ENCODE data around the gene ELAVL4.

ELAVL4 gene

GRCh38 chr1:50175719-50176639 is 67.3 kb downstream of the ELAVL4 start:
- H3K4me3 Mint-ChIP-seq = no peak overlapping the region
- no peaks in the 10 kb centered on the region for H3K36me3 Mint-ChIP-seq (ENCODE audit: low read depth)
- no peak for TF ChIP-seq CTCF (IDR thresholded peaks at IDR 0.05; ENCODE audit: unreplicated experiment in 3 of 3)

GRCh38 chr1:50177994-50178393 is 69.3 kb downstream of the ELAVL4 start:
- H3K4me1 Mint-ChIP-seq = peaks cover 5% of the 10 kb centered on the region
- no peak for TF ChIP-seq CTCF (IDR thresholded peaks at IDR 0.05; ENCODE audit: unreplicated experiment in 3 of 3)

More at GRCh38 chr1:50175719-50176639, 67.3 kb downstream of the ELAVL4 start:
- H3K9me3 Mint-ChIP-seq = peaks cover 4% of the 10 kb centered on the region
- H3K4me1 Mint-ChIP-seq = peaks cover under 1% of the 10 kb centered on the region
- peaks cover 3% of the 10 kb centered on the region for H3K27me3 Mint-ChIP-seq (ENCODE audit: low read depth)
- H3K27ac Mint-ChIP-seq = no peak overlapping the region

GRCh38 chr1:50179639-50180038 is 70.9 kb downstream of the ELAVL4 start:
- H3K4me3 Mint-ChIP-seq = no peak overlapping the region
- no peak for TF ChIP-seq CTCF (IDR thresholded peaks at IDR 0.05; ENCODE audit: unreplicated experiment in 3 of 3)

More at GRCh38 chr1:50177994-50178393, 69.3 kb downstream of the ELAVL4 start:
- peaks cover 4% of the 10 kb centered on the region for H3K9me3 Mint-ChIP-seq
- no peak overlapping the region for H3K27ac Mint-ChIP-seq
- H3K4me3 Mint-ChIP-seq = no peak overlapping the region
- peaks cover 3% of the 10 kb centered on the region for H3K27me3 Mint-ChIP-seq (ENCODE audit: low read depth)
- no peaks in the 10 kb centered on the region for H3K36me3 Mint-ChIP-seq (ENCODE audit: low read depth)

GRCh38 chr1:50180367-50180766 is 71.6 kb downstream of the ELAVL4 start:
- no peak for TF ChIP-seq CTCF (IDR thresholded peaks at IDR 0.05; ENCODE audit: unreplicated experiment in 3 of 3)
- Mint-ChIP-seq H3K4me1 (peaks cover 5% of the 10 kb centered on the region), H3K9me3 (peaks cover 4% of the 10 kb centered on the region), H3K36me3 (ENCODE audit: low read depth) (no peaks in the 10 kb centered on the region), H3K4me3 (no peak overlapping the region), H3K27ac (no peak overlapping the region), H3K27me3 (ENCODE audit: low read depth) (peaks cover 7% of the 10 kb centered on the region)

More at GRCh38 chr1:50179639-50180038, 70.9 kb downstream of the ELAVL4 start:
- no peaks in the 10 kb centered on the region for H3K36me3 Mint-ChIP-seq (ENCODE audit: low read depth)
- H3K9me3 Mint-ChIP-seq = peaks cover 4% of the 10 kb centered on the region
- no peak overlapping the region for H3K27ac Mint-ChIP-seq
- peaks cover 7% of the 10 kb centered on the region for H3K27me3 Mint-ChIP-seq (ENCODE audit: low read depth)
- peaks cover 5% of the 10 kb centered on the region for H3K4me1 Mint-ChIP-seq

- H3K36me3 Mint-ChIP-seq (ENCODE audit: low read depth) = no peaks in the 10 kb centered on the region
- peaks cover 5% of the 10 kb centered on the region for H3K4me1 Mint-ChIP-seq
- no peak overlapping the region for H3K27ac Mint-ChIP-seq
- H3K4me3 Mint-ChIP-seq = no peak overlapping the region
- H3K27me3 Mint-ChIP-seq (ENCODE audit: low read depth) = peaks cover 7% of the 10 kb centered on the region
- H3K9me3 Mint-ChIP-seq = peaks cover 4% of the 10 kb centered on the region
- TF ChIP-seq CTCF (IDR thresholded peaks at IDR 0.05; ENCODE audit: unreplicated experiment in 3 of 3) = no peak
These were observed 72.4 kb downstream of the ELAVL4 start for GRCh38 chr1:50181027-50181663.

Data from nephron (organoid).